GM18951 (cell line): Measurements from ENCODE around the gene RABEP2.
"Not testable (repeated sequence)": the region's sequence is repeated elsewhere in the genome, so short reads cannot be mapped to it uniquely, and the experiment has no call there.

Experiments
- POLR2A ChIP-seq: IDR thresholded peaks from 4 replicates; pipeline ENCODE4 v1.6.1; 2011; ENCODE audit warnings: mild to moderate bottlenecking; ENCODE audit not compliant: insufficient read length, insufficient read depth; ENCODE audit errors: extremely low read depth
- in situ Hi-C: fragments of 300-500 bp; cut with MboI; formaldehyde crosslinking; loops from one replicate; pipeline ENCODE4 v1.12.0; 2022; ENCODE audit warnings: low sequenced_read_pairs, mixed read lengths, inconsistent platforms; ENCODE audit not compliant: unreplicated experiment

The RABEP2 gene

DNA sequence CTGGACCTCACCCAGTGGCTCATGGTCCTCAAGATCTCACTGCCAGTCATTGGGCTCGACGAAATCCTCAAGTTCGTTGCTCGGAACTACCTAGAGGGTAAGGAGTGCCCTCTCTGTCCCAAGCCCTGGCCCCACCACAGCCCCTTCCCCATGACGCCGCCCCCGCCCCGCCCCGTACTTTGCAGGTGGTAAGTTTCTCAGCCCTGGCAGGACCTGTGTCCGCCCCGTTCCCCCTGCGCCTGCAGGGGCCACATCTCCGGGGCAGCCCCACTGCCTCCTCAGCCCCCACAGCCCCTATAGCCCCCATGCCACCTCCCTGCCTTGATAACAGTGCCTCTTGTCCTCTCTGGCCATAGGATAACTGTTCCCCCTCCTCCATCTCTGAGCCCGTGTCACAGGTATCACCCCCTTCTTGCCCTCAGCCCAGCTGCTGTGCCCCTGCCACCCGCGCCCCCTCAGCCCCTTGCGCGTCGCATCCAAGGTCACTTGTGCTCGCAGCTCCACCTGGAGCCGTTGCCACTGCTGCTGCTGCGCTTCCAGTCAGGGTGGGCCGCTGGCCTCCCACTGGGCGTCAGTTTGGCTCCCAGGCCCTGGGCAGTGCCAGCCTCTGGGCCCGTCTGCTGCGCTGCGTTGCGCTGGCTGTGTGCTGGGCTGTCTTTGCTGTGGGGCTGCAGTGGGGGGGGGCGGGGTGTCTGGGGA, 21.5 kb downstream of the RABEP2 start:
- no peak for TF ChIP-seq POLR2A
- in situ Hi-C loops, result no loop called here

DNA sequence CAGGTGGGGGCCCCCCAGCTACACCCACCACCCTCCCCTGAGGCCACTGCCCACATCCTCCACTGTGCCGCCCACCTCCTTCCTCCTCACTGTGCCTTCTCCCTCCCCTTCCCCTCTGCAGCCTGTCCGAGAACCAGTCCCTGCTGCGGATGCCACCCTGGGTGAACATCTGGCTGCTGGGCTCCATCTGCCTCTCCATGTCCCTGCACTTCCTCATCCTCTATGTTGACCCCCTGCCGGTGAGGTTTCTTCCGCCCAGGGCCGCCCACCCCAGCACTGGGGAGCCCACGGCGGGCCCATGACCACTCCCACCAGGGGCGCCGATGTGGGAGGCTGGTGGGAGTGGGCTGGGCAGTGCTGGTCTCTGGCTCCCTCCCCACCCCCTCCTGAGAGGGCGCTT, 22.1 kb downstream of the RABEP2 start:
- in situ Hi-C loops, result no loop called here
- TF ChIP-seq POLR2A, result no peak

DNA sequence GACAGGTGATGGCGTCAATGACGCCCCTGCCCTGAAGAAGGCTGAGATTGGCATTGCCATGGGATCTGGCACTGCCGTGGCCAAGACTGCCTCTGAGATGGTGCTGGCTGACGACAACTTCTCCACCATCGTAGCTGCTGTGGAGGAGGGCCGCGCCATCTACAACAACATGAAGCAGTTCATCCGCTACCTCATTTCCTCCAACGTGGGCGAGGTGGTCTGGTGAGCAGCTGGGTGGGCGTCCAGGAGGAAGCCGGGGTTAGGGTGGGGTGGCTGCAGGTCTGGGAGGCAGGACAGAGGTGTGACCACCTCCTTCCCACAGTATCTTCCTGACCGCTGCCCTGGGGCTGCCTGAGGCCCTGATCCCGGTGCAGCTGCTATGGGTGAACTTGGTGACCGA, 23.2 kb downstream of the RABEP2 start:
- in situ Hi-C loops, result no loop called here
- TF ChIP-seq POLR2A, result no peak

DNA sequence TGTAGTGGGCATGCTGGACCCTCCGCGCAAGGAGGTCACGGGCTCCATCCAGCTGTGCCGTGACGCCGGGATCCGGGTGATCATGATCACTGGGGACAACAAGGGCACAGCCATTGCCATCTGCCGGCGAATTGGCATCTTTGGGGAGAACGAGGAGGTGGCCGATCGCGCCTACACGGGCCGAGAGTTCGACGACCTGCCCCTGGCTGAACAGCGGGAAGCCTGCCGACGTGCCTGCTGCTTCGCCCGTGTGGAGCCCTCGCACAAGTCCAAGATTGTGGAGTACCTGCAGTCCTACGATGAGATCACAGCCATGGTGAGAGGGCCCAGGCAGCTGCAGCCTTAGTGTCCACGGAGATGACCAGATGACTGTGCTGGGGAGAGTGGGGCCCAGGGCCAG, 24.4 kb downstream of the RABEP2 start:
- in situ Hi-C loops, result no loop called here
- TF ChIP-seq POLR2A, result no peak

DNA sequence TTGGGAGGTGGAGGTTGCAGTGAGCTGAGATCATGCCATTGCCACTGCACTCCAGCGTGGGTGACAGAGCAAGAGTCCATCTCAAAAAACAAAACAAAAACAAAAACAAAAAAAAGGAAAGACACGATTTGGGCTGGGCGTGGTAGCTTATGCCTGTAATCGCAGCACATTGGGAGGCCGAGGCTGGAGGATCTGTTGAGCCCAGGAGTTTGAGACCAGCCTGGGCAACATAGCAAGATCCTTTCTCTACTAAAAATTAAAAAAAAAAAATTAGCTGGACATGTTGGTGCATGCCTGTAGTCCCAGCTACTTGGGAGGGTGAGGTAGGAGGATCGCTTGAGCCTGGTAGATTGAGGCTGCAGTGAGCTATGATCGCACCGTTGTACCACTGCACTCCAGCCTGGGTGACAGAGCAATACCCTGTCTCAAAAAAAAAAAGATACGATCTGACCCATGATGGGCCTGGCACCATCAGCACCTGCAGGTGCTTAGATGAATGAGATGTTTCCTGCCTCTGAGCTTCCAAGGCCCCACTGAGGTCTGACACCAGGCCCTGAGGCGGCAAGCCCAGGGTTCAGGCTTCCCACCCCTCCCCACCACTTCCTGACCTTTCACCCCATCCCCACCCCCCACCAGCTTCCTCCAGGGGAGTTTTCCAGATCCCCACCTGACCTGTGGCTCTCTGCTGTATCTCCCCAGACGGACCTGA, 25.0 kb downstream of the RABEP2 start:
- in situ Hi-C loops, result no loop called here
- TF ChIP-seq POLR2A, result no peak

DNA sequence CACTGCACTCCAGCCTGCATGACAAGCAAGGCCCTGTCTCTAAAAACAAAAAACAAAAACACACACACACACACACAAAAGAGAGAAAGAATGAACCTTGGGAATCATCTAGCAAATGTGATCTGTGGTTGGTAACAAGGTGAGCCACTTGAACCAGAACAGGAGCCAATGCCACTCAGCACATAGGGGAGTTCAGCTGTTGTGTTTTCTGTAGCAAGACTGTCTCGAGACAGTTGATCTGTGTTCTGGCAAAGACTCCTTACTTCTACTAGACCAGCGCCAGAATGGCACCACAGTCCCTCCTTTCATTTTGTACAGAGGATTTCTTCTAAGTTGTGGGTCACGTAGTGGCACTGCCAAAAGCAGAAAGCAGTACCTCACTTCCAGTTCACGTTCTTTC, 26.1 kb downstream of the RABEP2 start:
- in situ Hi-C loops, result no loop called here

DNA sequence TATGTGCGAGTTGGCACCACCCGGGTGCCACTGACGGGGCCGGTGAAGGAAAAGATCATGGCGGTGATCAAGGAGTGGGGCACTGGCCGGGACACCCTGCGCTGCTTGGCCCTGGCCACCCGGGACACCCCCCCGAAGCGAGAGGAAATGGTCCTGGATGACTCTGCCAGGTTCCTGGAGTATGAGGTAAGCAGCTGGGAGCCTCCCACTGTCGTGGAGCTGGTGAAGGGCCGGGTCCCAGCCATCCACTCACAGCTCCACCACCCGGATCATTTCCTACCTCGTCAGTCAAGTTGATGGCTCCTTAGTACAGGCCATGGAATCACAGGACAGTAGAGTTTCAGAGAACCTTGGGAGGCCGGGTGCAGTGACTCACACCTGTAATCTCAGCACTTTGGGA, 26.8 kb downstream of the RABEP2 start:
- in situ Hi-C loops, result no loop called here
- TF ChIP-seq POLR2A, result no peak

More for the DNA sequence above, 26.1 kb downstream of the RABEP2 start:
- no peak for TF ChIP-seq POLR2A

DNA sequence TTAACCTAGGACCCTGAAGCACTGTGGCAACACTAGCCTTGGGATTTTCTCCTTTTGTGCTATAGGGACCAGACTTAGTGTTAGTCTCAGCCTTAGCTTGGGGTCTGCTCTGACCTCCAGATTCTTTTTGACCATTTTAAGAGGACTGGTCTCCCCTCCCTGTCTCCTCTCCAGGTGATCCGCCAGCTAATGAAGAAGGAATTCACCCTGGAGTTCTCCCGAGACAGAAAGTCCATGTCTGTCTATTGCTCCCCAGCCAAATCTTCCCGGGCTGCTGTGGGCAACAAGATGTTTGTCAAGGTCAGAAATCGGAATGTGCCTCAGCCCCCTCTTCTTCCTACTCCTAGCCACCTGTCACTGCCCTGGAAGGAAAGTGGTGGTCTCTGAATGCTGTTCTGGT, 27.2 kb downstream of the RABEP2 start:
- in situ Hi-C loops, result no loop called here
- TF ChIP-seq POLR2A, result no peak

DNA sequence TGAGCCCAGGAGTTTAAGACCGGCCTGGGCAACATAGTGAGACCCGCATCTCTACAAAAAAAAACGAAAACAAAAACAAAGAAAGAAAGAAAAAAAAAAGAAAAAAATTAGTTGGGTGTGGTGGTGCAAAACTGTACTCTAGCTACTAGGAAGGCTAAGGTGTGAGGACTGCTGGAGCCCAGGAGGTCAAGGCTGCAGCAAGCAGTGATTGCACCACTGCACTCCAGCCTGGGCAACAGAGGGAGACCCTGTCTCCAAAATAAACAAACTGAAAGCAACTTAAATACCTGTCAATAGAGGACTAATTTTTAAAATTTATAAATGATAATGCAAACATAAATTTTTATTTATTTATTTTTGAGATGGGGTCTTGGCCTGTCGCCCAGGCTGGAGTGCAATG, 29.4 kb downstream of the RABEP2 start:
- in situ Hi-C loops, result no loop called here
- no peak for TF ChIP-seq POLR2A

DNA sequence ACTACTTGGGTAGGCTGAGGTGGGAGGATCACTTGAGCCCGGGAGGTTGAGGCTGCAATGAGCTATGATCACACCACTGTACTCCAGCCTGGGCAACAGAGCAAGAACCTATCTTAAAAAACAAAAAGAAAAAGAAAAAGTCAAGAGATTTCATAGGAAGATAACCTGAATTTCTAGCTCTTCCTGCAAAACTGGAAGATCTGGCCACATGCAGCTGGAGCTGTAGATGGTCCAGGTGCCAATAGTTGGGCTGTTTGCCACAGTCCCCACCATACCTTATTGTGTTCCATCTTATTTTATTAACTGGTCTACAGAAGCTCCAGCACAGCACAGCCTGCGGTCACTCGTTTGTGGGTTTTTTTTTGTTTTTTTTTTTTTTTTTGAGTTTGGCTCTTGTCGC, 31.7 kb downstream of the RABEP2 start:
- in situ Hi-C loops, result no loop called here
- no peak for TF ChIP-seq POLR2A

DNA sequence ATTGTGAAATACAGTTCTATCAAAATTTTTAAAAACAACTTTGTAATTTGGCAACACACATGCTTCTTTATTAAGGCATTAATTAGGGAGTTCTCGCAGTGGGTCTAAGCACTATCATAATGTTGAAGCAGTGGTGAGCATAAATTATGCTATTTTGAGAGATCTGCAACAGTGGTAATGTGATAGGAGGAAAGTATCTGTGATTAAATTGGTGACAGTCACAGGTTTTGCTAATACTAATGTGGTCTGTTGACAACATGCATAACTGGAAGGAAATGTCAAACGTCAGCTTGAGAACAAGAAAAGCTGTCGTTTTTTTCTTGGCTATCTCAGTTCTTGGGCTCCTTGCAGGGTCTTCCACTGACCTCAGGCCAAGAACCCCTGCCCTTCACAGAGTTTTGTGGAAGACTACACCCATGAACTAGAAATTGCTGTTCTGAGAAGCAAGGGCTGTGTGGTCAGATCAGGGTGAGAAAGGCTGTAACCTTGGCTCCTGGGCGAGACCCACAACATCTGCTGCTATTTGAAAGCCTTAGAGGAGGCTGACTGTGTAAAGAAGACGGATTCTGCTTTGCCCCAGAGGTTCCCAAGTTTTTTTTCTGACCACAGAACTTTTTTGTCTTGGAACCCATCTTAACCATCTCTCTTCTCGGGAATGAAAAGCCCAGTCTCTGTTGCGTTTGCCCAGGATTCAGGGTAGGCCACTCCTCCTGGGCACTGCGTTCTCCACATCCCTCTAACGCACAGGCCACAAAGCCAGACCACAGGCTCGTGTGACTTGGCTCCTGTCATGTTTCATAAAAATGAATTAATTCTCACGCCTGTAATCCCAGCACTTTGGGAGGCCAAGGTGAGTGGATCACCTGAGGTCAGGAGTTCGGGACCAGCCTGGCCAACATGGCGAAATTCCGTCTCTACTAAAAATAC, 32.8 kb downstream of the RABEP2 start:
- TF ChIP-seq POLR2A, result no peak
- in situ Hi-C loops, result no loop called here

DNA sequence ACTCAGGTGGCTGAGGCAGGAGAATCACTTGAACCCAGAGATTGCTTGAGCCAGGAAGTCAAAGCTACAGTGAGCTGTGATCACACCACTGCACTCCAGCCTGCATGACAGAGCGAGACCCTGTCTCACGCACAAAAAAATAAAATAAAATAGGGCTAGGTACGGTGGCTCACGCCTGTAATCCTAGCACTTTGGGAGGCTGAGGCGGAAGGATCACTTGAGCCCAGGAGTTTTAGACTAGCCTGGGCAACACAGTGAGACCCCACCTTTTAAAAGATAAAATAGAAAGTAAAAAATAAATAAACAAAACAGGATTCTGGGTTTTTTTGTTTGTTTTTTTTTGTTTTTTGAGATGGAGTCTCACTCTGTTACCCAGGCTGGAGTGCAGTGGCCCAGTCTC, 34.7 kb downstream of the RABEP2 start:
- in situ Hi-C loops, result not testable (repeated sequence)

DNA sequence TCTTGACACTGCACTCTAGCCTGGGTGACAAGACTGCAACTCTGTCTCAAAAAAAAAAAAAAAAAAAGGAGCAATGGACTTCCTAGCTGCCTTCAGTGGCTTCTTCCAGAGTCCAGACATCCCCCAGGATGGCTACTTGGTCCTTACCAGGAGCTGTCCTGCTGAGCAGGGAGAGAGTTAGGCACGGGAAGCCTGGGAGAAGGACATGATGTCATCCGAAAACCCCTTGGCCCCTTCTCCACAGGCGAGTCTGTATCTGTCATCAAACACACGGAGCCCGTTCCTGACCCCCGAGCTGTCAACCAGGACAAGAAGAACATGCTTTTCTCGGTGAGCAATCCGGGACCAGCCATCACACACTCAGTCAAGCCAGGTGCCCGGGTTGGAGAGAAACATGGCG, 38.1 kb downstream of the RABEP2 start:
- in situ Hi-C loops, result no loop called here

More for the DNA sequence above, 38.1 kb downstream of the RABEP2 start:
- TF ChIP-seq POLR2A, result no peak
